Dedifferentiated amniotic fluid mesenchymal stem cell (primary cell): ENCODE data around the gene SERINC5.
"Not testable (repeated sequence)": the region's sequence is repeated elsewhere in the genome, so short reads cannot be mapped to it uniquely, and the experiment has no call there.

Source experiments
- DNase-seq: peaks from one replicate; pipeline ENCODE4 v3.0.0-alpha.2; 2016; ENCODE audit errors: extremely low spot score

The SERINC5 gene

DNA sequence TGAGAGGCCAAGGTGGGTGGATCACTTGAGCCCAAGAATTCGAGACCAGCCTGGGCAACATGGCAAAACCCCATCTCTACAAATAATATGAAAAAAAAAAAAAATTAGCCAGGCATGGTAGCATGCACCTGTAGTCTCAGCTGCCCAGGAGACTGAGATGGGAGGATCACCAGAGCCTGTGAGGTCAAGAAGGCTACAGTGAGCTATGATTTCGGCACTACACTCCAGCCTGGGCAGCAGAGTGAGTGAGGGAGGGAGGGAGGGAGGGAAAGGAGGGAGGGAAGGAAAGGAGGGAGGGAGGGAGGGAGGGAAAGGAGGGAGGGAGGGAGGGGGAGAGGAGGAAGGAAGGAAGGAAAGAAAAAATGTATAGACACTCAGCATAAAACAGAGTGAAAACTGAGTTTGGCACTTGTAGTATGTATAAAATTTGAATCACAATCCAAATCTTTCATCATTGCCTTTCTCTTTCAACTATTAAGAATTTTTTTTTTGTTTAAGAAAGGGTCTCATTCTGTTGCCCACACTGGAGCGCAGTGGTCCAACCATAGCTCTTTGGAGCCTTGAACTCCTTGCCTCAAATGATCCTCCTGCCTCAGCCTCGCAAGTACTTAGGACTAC is 27.8 kb downstream of the SERINC5 start:
- DNase-seq, result no peak

DNA sequence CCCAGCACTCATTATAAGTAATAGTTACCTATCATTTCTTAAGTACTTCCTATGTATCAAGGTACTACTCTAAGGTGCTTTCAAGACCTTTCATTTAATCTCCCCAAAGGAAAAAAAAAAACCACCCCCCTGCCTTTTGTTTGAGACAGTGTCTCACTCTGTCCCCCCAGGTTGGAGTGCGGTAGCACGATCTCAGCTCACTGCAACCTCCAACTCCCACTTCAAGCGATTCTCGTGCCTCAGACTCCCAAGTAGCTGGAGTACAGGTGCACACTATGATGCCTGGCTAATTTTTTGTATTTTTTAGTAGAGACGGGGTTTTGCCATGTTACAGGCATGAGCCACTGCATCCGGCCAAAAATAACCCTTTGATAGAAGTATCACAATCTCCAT is 29.9 kb downstream of the SERINC5 start:
- no peak for DNase-seq

DNA sequence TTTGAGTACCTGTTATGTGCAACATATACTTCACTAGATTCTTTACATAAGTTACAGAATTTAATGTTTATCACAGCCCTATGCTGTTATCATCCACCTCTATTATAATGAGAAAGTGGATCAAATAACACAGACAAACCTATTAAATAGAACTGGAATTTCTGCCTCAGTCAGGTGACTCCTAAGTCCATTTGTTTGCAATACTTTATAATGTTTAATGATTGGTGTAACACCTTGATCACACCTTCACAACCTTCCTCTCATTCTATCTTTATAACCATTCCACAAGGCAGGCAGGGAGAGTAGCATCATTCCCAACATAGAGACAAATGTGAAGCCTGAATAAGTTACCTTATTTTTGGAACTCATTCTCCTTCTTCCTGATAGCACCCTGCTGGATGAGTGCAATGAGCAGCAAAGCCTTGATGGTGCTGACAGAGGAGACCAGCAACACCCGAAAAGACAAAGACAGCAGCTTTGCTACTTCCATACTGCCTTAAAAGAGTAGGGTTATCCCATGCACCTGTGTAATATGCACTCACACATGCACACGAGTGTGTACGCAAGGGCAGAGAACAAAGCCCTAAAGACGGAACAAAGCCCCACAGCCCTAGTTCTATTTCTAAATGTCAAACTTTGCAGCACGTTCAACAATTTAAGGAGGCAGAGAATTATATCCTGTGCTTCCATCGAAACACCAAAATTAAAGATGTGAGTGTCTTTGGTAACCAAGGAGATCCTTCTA is 30.5 kb downstream of the SERINC5 start:
- DNase-seq, result no peak

GRCh38 chr5:80223561-80223960 is 32.3 kb downstream of the SERINC5 start:
- DNase-seq, result no peak

- DNase-seq, result no peak
These were observed 35.5 kb downstream of the SERINC5 start for GRCh38 chr5:80220245-80220897.

DNA sequence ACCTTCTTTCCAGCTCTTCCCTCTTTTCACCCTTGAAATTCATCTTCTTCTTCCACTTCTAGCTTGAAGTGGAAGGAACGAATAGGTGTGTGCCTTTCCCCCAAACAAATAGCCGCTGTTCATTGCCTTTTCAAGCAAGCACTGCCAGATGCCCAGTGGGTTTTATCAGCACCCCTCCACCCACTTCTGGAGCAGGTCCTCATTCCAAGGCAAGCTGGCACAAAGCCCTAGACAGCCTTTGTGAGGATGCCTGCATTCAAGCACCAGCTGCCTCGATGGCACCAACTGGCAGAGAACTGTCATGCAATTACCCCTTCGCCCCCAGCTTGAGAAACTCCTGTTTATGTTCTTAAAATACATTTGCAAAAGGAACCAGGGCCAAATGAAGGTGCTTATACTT is 36.5 kb downstream of the SERINC5 start:
- no peak for DNase-seq

- DNase-seq, result no peak
These were observed 38.2 kb downstream of the SERINC5 start for GRCh38 chr5:80217667-80218066.

DNA sequence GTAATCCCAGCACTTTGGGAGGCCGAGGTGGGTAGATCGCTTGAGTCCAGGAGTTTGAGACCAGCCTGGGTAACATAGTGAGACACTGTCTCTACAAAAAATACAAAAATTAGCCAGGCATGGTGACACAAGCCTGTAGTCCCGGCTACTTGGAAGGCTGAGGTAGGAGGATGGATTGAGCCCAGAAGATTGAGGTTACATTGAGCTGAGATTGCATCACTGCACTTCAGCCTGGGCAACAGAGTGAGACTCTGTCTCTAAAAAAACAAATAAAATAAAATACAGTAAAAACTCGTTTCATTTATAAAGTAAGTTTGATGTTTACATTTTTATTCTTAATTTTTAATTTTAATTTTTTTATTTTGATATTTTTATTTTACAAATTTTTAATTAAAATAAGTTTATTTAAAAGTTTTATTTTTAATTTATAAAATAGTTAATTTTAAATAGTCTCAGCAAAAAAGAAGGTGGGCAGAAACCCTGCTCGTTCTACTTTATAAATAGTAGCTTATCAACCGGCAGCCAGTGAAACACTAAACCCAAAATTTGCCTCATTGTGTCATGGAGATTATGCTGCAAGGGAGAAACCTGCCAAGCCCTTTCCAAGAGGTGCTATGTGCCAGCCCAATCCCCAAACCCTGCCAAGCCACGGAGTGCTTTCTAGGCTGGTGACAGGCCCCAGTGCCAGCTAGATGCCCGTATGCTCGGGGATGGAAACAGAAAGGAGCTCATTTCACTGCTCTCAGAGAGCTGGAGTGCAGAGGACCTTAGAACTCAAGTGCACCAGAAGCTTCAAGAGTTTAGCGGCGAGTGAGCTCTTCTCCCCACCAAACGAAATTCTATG is 38.9 kb downstream of the SERINC5 start:
- no peak for DNase-seq

- DNase-seq, result no peak
These were observed 39.8 kb downstream of the SERINC5 start for GRCh38 chr5:80216096-80216495.

- DNase-seq, result no peak
These were observed 40.3 kb downstream of the SERINC5 start for GRCh38 chr5:80215523-80215922.

DNA sequence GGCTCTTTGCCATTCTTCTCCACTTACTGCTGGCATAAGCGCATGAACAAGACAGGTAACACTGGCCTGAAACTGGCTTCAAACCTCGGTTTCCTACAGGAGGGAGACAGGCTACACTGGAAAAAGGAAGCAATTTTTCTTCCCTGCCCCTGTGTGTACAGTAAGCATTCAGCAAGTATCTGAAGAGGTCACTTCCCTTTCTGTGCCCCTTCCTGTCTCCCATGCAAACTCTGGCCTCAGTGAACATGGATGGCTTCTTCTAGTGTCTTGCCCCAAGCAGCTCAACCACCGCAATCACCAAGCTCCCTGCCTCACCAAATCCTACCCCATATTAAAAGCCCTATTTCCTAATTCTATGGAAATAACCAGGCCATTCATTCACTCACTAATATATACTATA is 42.4 kb downstream of the SERINC5 start:
- DNase-seq, result no peak

GRCh38 chr5:80212171-80212667 is 43.6 kb downstream of the SERINC5 start:
- DNase-seq, result no peak

DNA sequence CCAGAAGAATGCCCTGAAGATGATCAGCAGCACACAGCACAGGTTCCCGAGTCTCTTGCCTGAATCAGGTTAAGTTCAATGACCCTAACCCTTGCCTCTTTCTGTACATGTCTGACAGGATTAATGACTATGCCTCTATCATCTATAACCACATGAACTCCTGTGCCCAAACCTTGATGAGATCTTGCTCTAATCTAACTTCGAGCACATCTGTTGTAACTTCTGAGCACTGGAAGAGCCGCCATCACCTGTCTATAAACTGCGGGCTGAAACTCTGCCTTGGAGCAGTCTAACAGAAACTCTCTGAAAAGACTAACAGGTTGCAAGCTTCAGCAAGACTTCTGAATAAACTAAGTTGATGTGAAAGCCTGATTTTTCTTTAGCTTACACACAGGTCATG is 44.5 kb downstream of the SERINC5 start:
- DNase-seq, result no peak

DNA sequence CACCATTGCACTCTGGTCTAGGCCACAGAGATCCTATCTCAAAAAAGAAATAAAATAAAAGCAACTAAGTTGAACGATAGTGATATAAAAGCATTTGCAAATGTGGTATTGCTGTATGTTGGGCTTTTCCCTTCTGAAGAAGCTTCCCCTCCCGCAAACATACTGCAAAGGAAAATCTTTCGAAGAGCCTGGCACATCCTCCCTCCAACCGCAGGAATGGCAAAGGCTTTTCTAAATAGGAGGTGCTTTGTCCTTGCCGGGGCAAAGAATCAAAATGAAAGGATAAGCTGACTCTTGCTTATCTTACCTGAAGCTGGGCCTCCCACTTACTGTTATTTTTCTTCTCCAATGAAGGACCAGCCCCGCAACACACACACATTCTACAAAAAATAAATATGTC is 45.8 kb downstream of the SERINC5 start:
- no peak for DNase-seq

GRCh38 chr5:80208381-80208780 is 47.5 kb downstream of the SERINC5 start:
- DNase-seq, result no peak

GRCh38 chr5:80207832-80208231 is 48.0 kb downstream of the SERINC5 start:
- no peak for DNase-seq

DNA sequence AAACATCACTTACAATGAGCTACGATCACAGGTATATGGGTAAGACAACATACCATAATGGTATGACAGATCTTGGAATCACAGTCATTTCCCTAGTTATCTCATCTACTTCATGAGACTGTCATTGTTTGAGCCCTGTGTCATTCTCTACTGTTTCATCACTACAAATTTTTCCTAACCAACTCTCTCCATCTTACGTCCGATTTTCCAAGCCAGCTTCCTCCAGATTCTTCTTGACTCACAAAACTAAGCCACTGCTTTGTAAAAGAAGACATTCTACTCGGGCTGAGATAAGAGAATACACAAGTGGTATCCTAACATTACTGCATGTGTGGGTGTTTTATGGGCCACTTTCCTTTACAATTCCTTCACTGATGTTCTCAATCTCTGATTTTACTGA is 49.6 kb downstream of the SERINC5 start:
- peak; percentile 46 for DNase-seq

- no peak for DNase-seq
These were observed 50.0 kb downstream of the SERINC5 start for GRCh38 chr5:80205846-80206245.

GRCh38 chr5:80204808-80205614 is 50.8 kb downstream of the SERINC5 start:
- DNase-seq, result peak; percentile 14

- not testable (repeated sequence) for DNase-seq
These were observed 54.1 kb downstream of the SERINC5 start for GRCh38 chr5:80201763-80202162.

DNA sequence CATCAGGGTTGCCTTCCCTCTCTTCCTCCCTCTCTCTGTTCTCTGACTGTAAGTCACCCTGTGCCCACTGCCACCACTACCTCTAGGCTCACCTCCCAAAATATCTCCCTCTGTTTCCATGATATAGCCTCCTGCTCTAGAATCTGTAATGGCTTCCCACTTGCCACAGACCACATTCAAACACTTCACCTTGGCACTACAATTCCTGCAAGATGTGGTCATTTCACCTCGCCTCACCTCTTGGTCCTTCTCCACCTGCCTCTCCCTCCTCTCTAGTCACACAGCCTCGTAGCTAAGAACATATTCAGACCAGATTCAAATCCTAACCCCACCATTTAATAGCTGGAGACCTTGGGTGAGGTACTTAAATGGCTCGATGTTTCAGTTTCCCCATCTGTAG is 56.9 kb downstream of the SERINC5 start:
- no peak for DNase-seq
